HEK293 (cell line): Measurements from ENCODE around the gene EXD3.

ENCODE experiments used
- CTCF ChIA-PET: fragments of 350-600 bp; formaldehyde crosslinking; extraction: SDS; loops from one replicate; lab custom pipeline; 2021; ENCODE audit warnings: antibody characterized with exemption; lab: Yijun Ruan, JAX
- POLR2A ChIA-PET: fragments of 300-600 bp; formaldehyde crosslinking; extraction: SDS; loops from one replicate; lab custom pipeline; 2020; ENCODE audit warnings: antibody characterized with exemption, inconsistent platforms; lab: Yijun Ruan, JAX
- H3K27ac ChIP-seq: fragments of 200-500 bp; sonication (Bioruptor generic); 2 replicates; pipeline ENCODE4 v1.5.1; 2014; ENCODE audit warnings: low read depth, low read length, control low read depth, inconsistent platforms; ENCODE audit errors: extremely low read depth
- H3K36me3 ChIP-seq, 2 experiments: fragments of 200-500 bp in 1 of 2; sonication (Bioruptor generic) in 1 of 2; 1 replicate in 1 of 2; 2 replicates in 1 of 2; pipeline ENCODE4 v1.5.1; 2014 to 2017; ENCODE audit warnings: inconsistent platforms in 2 of 2, low read length in 2 of 2; ENCODE audit not compliant: control insufficient read depth in 2 of 2, insufficient read depth in 1 of 2
- H3K4me1 ChIP-seq: fragments of 200-500 bp; sonication (Bioruptor generic); 2 replicates; pipeline ENCODE4 v1.5.1; 2014; ENCODE audit warnings: mild to moderate bottlenecking, low read length, inconsistent platforms; ENCODE audit not compliant: control insufficient read depth, insufficient read depth
- H3K4me3 ChIP-seq: 2 replicates; pipeline ENCODE4 v1.5.1; 2011; ENCODE audit warnings: low read depth, mild to moderate bottlenecking, control low read depth, low read length, moderate library complexity
- H3K9me3 ChIP-seq: fragments of 200-500 bp; sonication (Bioruptor generic); 2 replicates; pipeline ENCODE4 v1.5.1; 2014; ENCODE audit warnings: low read depth, low read length, inconsistent platforms; ENCODE audit not compliant: control insufficient read depth, insufficient read depth
- KLF1 ChIP-seq: fragments of 450-650 bp; formaldehyde crosslinking; IDR thresholded peaks from 2 replicates; pipeline ENCODE4 v1.5.1; 2016; ENCODE audit warnings: missing biosample characterization, missing genetic modification characterization
- OSR2 ChIP-seq: fragments of 450-650 bp; formaldehyde crosslinking; IDR thresholded peaks from 2 replicates; pipeline ENCODE4 v1.5.1; 2016; ENCODE audit warnings: missing biosample characterization, missing genetic modification characterization
- REPIN1 ChIP-seq: fragments of 450-650 bp; formaldehyde crosslinking; IDR thresholded peaks from 2 replicates; pipeline ENCODE4 v1.5.1; 2017; ENCODE audit warnings: missing biosample characterization, missing genetic modification characterization, low read depth
- ZBTB8A ChIP-seq: fragments of 450-650 bp; formaldehyde crosslinking; IDR thresholded peaks from 2 replicates; pipeline ENCODE4 v1.5.1; 2016; ENCODE audit warnings: missing biosample characterization, missing genetic modification characterization
- ZNF174 ChIP-seq: fragments of 450-650 bp; formaldehyde crosslinking; IDR thresholded peaks from 2 replicates; pipeline ENCODE4 v1.5.0; 2017; ENCODE audit warnings: missing biosample characterization, mild to moderate bottlenecking, missing genetic modification characterization
- ZNF223 ChIP-seq: fragments of 450-650 bp; formaldehyde crosslinking; IDR thresholded peaks from 2 replicates; pipeline ENCODE4 v1.5.1; 2016; ENCODE audit warnings: missing biosample characterization, missing genetic modification characterization
- ZNF37A ChIP-seq: fragments of 450-650 bp; IDR thresholded peaks from 2 replicates; pipeline ENCODE4 v1.5.1; 2018; ENCODE audit warnings: missing biosample characterization, missing genetic modification characterization
- ZNF394 ChIP-seq: fragments of 450-650 bp; formaldehyde crosslinking; IDR thresholded peaks from 2 replicates; pipeline ENCODE4 v1.5.1; 2016; ENCODE audit warnings: missing biosample characterization, missing genetic modification characterization, mild to moderate bottlenecking, moderate library complexity, borderline replicate concordance
- ZNF423 ChIP-seq: fragments of 450-650 bp; formaldehyde crosslinking; IDR thresholded peaks from 2 replicates; pipeline ENCODE4 v1.5.1; 2016; ENCODE audit warnings: missing biosample characterization, missing genetic modification characterization
- ZNF48 ChIP-seq: fragments of 450-650 bp; formaldehyde crosslinking; IDR thresholded peaks from 2 replicates; pipeline ENCODE4 v1.5.1; 2016; ENCODE audit warnings: missing biosample characterization, missing genetic modification characterization
- ZNF677 ChIP-seq: fragments of 450-650 bp; IDR thresholded peaks from 2 replicates; pipeline ENCODE4 v1.5.0; 2018; ENCODE audit warnings: missing biosample characterization, mild to moderate bottlenecking, missing genetic modification characterization, moderate library complexity
- ZNF785 ChIP-seq: fragments of 450-650 bp; formaldehyde crosslinking; IDR thresholded peaks from 2 replicates; pipeline ENCODE4 v1.5.1; 2016; ENCODE audit warnings: missing biosample characterization, missing genetic modification characterization
- ZNF792 ChIP-seq: fragments of 450-650 bp; formaldehyde crosslinking; IDR thresholded peaks from 2 replicates; pipeline ENCODE4 v1.5.1; 2016; ENCODE audit warnings: missing biosample characterization, missing genetic modification characterization
- ZSCAN5A ChIP-seq: fragments of 450-650 bp; formaldehyde crosslinking; IDR thresholded peaks from 2 replicates; pipeline ENCODE4 v1.5.1; 2016; ENCODE audit warnings: missing biosample characterization, missing genetic modification characterization
- TF ChIP-seq, protein P1 (sequence below): fragments of 450-650 bp; formaldehyde crosslinking; optimal IDR thresholded peaks from 2 replicates; pipeline ENCODE3; 2016; ENCODE audit warnings: missing biosample characterization, mild to moderate bottlenecking, missing genetic modification characterization

EXD3 gene

DNA sequence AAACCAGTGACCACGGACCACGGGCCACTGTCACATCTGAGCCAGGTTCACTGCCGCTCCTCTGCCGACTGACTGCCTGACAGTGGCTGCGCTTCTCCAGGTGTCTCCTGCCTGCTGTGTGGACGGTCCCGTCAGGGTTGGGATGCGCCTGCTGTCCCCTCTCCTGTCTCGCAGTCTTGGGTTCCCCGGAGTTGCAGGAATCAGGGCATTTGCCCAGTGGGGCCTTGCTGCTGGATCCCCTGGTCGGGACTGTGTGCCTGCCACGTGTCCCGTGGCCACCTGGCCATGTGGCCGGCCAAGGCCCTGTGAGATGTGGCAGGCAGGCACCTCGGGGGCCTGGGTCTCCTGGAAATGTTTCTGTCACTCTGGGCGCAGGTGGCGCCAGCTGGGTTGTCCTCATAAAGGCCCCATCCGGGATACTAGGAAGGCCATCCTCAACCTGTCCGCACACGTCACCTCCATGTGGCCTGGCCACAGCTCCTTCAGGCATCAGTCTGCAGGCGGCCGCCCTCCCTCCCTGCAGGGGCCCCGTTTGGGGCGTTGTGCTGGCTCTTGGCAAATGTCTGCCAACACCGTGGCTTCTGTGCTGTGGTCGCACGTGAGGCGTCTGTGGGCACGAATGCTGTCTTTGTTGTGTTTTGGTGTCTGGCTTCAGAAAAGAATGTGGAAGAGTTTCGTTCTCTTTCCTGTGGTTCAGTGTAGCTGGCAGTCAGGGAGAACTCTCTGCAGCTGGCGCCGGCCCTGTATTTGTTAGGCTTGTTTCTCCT, 151.8 kb downstream of the EXD3 start:
- ChIA-PET CTCF (interaction anchor here (1.6 kb wide), 1 partner anchor 15 kb away, joined by 3 read pairs; the partner anchor contains the start of gene NELFB), POLR2A (interaction anchor here (1.9 to 2.4 kb wide), 2 partner anchors 27 to 30 kb away, joined by 6 to 9 read pairs; partner anchors contain the start of gene TUBB4B)
- TF ChIP-seq ZNF785 (tag by site-specific recombination) (no peak), REPIN1 (no peak), ZNF223 (tag by site-specific recombination) (no peak), ZNF423 (tag by site-specific recombination) (no peak), ZNF677 (tag by site-specific recombination) (no peak)
- Histone ChIP-seq H3K9me3 (no peaks in the 10 kb centered on the region), H3K36me3 (peaks cover 0 to 56% of the 10 kb centered on the region in 2 experiments; a peak in 2 of 3 replicates), H3K4me1 (no peaks in the 10 kb centered on the region), H3K4me3 (no peak overlapping the region), H3K27ac (no peak overlapping the region)

DNA sequence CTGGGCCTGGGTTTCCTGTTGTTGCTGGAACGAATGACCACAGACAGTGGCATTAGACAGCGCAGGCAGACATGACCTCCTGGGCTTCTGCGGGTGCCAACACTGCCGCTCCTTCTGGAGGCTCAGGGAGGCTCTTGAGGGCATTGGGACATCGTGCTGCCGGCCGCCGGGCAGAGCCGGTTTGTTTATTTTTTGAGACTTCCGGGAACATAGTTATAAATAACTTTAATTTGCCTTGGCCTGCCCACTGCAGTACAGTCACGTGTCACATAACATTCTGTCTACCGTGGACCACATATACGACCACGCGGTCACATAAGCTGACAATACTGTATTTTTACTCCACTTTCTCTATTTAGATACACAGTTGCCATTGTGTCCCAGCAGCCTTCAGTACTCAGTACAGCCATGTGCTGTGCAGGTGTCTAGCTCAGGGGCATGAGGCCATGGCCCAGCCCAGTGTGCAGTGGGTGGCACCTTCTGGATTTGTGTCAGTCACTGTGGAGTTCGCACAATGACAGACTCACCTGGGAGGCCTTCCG, 153.7 kb downstream of the EXD3 start:
- CTCF ChIA-PET = interaction anchor here (0.5 to 2.1 kb wide), 3 partner anchors 32 to 481 kb away, joined by 3 to 11 read pairs (median 4); no protein-coding TSS in a partner anchor
- peaks cover 0 to 67% of the 10 kb centered on the region in 2 experiments; a peak in 2 of 3 replicates for H3K36me3 ChIP-seq
- POLR2A ChIA-PET = interaction anchor here (1.0 kb wide), 1 partner anchor 10 kb away, joined by 3 read pairs; no protein-coding TSS in a partner anchor
- H3K27ac ChIP-seq = no peak overlapping the region
- H3K9me3 ChIP-seq = no peaks in the 10 kb centered on the region
- no peaks in the 10 kb centered on the region for H3K4me1 ChIP-seq
- TF ChIP-seq OSR2 (tag by site-specific recombination) = peak; percentile 54
- no peak for TF ChIP-seq ZSCAN5A (tag by site-specific recombination)
- no peak for TF ChIP-seq ZNF37A
- H3K4me3 ChIP-seq = no peak overlapping the region

DNA sequence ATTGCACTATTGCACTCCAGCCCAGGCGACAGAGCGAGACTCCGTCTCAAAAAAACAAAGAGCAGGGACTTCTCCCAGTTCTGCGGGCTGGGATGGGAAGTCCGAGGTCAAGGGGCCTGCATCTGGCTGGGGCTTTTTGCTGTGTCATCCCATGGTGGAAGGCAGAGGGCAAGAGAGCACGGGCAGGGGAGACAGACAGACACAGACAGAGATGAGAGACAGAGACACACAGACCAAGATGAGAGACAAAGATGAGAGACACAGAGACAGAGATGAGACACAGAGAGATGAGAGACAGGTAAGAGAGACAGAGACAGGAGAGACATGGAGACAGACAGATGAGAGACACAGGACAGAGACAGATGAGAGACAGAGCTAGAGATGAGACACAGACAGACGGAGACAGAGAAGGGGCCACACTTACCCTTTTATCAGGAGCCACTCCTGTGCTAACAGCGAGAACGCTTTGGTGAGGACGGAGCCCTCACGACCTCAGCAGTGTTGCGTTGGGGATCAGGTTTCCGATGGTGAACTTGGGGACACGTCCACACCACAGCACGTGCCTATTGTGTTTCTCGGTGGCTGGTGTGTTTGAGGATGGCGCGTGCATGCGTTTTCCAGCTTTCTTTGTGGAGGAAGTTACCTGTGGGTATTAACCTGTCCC, 154.3 kb downstream of the EXD3 start:
- no peak overlapping the region for H3K27ac ChIP-seq
- H3K9me3 ChIP-seq = no peaks in the 10 kb centered on the region
- ChIA-PET CTCF (interaction anchor here (0.5 to 2.1 kb wide), 3 partner anchors 13 to 480 kb away, joined by 3 to 11 read pairs (median 3); no protein-coding TSS in a partner anchor), POLR2A (interaction anchor here (1.0 to 10.1 kb wide), 2 partner anchors 10 to 27 kb away, joined by 3 to 103 read pairs; partner anchors contain the start of gene TUBB4B)
- TF ChIP-seq KLF1 (0 out of 2 replicates have a peak, but pooled peaks have one; percentile 15), ZNF174 (no peak), ZNF792 (tag by site-specific recombination) (no peak), ZNF394 (no peak), ZBTB8A (tag by site-specific recombination) (0 out of 2 replicates have a peak, but pooled peaks have one; percentile 22), ZNF48 (tag by site-specific recombination) (peak; percentile 61; the same call in 1 of the 2 replicates)
- TF ChIP-seq, protein P1, sequence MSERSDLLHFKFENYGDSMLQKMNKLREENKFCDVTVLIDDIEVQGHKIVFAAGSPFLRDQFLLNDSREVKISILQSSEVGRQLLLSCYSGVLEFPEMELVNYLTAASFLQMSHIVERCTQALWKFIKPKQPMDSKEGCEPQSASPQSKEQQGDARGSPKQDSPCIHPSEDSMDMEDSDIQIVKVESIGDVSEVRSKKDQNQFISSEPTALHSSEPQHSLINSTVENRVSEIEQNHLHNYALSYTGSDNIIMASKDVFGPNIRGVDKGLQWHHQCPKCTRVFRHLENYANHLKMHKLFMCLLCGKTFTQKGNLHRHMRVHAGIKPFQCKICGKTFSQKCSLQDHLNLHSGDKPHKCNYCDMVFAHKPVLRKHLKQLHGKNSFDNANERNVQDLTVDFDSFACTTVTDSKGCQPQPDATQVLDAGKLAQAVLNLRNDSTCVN = peak; percentile 14
- H3K4me3 ChIP-seq = no peak overlapping the region
- no peaks in the 10 kb centered on the region for H3K4me1 ChIP-seq
- peaks cover 0 to 69% of the 10 kb centered on the region in 2 experiments; a peak in 2 of 3 replicates for H3K36me3 ChIP-seq
